HCT116 (cell line): ENCODE measurements around the gene TULP3. TPM values are rescaled to one million over a fixed set of nuclear protein-coding genes. Genes with fewer than 3 reads are reported as not detected.

Experiments
- ATAC-seq: fragments of 200-7000 bp; cut with Tn5 transposase; 2 replicates; pipeline ENCODE4 v1.9.1; 2020; ENCODE audit warnings: mild to moderate bottlenecking, moderate library complexity
- BruUV-seq: library from RNA; stranded (reverse); fragments of 400-500 nt; replicated peaks from 2 replicates; lab custom pipeline; 2021; lab: Mats Ljungman, UMichigan
- CTCF ChIA-PET: fragments of 300-600 bp; sonication (Branson Sonifier 250); formaldehyde crosslinking; loops from one replicate; lab custom pipeline; 2021; ENCODE audit warnings: antibody characterized with exemption; lab: Charles Lee
- POLR2A ChIA-PET: fragments of 300-600, 350-600 bp; sonication (Branson Sonifier 250); formaldehyde crosslinking; loops from one replicate; lab custom pipeline; 2021; ENCODE audit warnings: antibody characterized with exemption; lab: Charles Lee
- RAD21 ChIA-PET, 2 experiments: fragments of 300-600 bp; sonication (Branson Sonifier 250); formaldehyde crosslinking; loops; one replicate each; lab custom pipeline; 2023; ENCODE audit warnings: low total read pairs in 2 of 2; ENCODE audit not compliant: uncharacterized antibody in 2 of 2, unreplicated experiment in 2 of 2, low non-redundant PET in 1 of 2; lab: Charles Lee
- DNase-seq: peaks from one replicate; pipeline ENCODE4 v3.0.0-alpha.2; 2010; ENCODE audit warnings: low read depth, low spot score
- H2AFZ ChIP-seq: fragments of 200-600 bp; shearing (Covaris generic), sonication (generic); 2 replicates; pipeline ENCODE4 v1.6.1; 2017; ENCODE audit warnings: low read depth, mixed run types, mixed read lengths, antibody characterized with exemption, low read length; ENCODE audit not compliant: poor library complexity, severe bottlenecking
- H3K27ac ChIP-seq: 2 replicates; pipeline ENCODE4 v1.5.1; 2012; ENCODE audit warnings: low read depth, low read length
- H3K27me3 ChIP-seq: fragments of 200-600 bp; sonication (generic); 2 replicates; pipeline ENCODE4 v1.6.1; 2016; ENCODE audit warnings: mixed run types, low read length, mixed read lengths; ENCODE audit not compliant: insufficient read depth
- H3K36me3 ChIP-seq, 2 experiments: fragments of 200-500 bp in 1 of 2; fragments of 200-600 bp in 1 of 2; sonication (Bioruptor generic) in 1 of 2; sonication (generic) in 1 of 2; 2 replicates each; pipeline versions ENCODE4 v1.5.1 to v1.6.1; 2014 to 2016; ENCODE audit warnings: low read length in 2 of 2, inconsistent platforms in 1 of 2, mixed read lengths in 1 of 2, mixed run types in 1 of 2; ENCODE audit not compliant: insufficient read depth in 2 of 2, control insufficient read depth in 1 of 2
- H3K4me1 ChIP-seq, 2 experiments: fragments of 200-600 bp in 1 of 2; sonication (generic) in 1 of 2; 2 replicates each; pipeline versions ENCODE4 v1.5.1 to v1.6.1; 2012 to 2017; ENCODE audit warnings: low read length in 2 of 2, inconsistent platforms in 1 of 2, mild to moderate bottlenecking in 1 of 2, mixed read lengths in 1 of 2, mixed run types in 1 of 2, moderate library complexity in 1 of 2; ENCODE audit not compliant: insufficient read depth in 2 of 2, control insufficient read depth in 1 of 2
- H3K4me2 ChIP-seq: fragments of 200-600 bp; sonication (generic); 2 replicates; pipeline ENCODE4 v1.6.1; 2017; ENCODE audit warnings: mixed run types, low read length, mixed read lengths
- H3K4me3 ChIP-seq, 2 experiments: fragments of 200-600 bp in 1 of 2; sonication (generic) in 1 of 2; replicated peaks in 1 of 2; 2 replicates each; pipeline ENCODE4 v1.5.1; 2011 to 2016; ENCODE audit warnings: low read length in 2 of 2, control low read depth in 1 of 2, low read depth in 1 of 2, mild to moderate bottlenecking in 1 of 2, mixed read lengths in 1 of 2, mixed run types in 1 of 2
- H3K79me2 ChIP-seq: fragments of 200-600 bp; sonication (generic); 2 replicates; pipeline ENCODE4 v1.6.1; 2017; ENCODE audit warnings: mild to moderate bottlenecking, mixed run types, low read length, moderate library complexity, mixed read lengths; ENCODE audit not compliant: insufficient read depth
- H3K9ac ChIP-seq: fragments of 200-600 bp; sonication (generic); 2 replicates; pipeline ENCODE4 v1.6.1; 2016; ENCODE audit warnings: low read length, mixed read lengths
- H3K9me2 ChIP-seq: fragments of 200-600 bp; sonication (generic), shearing (Covaris generic); 2 replicates; pipeline ENCODE4 v1.6.1; 2017; ENCODE audit warnings: mixed run types, mild to moderate bottlenecking, moderate library complexity; ENCODE audit not compliant: insufficient read depth
- H3K9me3 ChIP-seq, 2 experiments: fragments of 200-500 bp in 1 of 2; fragments of 200-600 bp in 1 of 2; sonication (Bioruptor generic) in 1 of 2; sonication (generic) in 1 of 2; 2 replicates each; pipeline ENCODE4 v1.6.1; 2014 to 2017; ENCODE audit warnings: low read length in 2 of 2, mixed read lengths in 2 of 2, inconsistent platforms in 1 of 2, low read depth in 1 of 2, mild to moderate bottlenecking in 1 of 2, mixed run types in 1 of 2, moderate library complexity in 1 of 2; ENCODE audit not compliant: control insufficient read depth in 1 of 2, insufficient read depth in 1 of 2
- H4K20me1 ChIP-seq: fragments of 200-600 bp; sonication (generic), shearing (Covaris generic); 2 replicates; pipeline ENCODE4 v1.6.1; 2017; ENCODE audit warnings: mixed run types, mild to moderate bottlenecking, moderate library complexity; ENCODE audit not compliant: insufficient read depth
- FOSL1 ChIP-seq: IDR thresholded peaks from 2 replicates; pipeline ENCODE4 v1.6.1; 2012; ENCODE audit warnings: low read depth
- MAX ChIP-seq: IDR thresholded peaks from 2 replicates; pipeline ENCODE4 v1.6.1; 2012
- POLR2AphosphoS5 ChIP-seq: IDR thresholded peaks from 2 replicates; pipeline ENCODE4 v1.6.1; 2011; ENCODE audit warnings: mild to moderate bottlenecking, low read depth, low read length, moderate library complexity
- SIN3A ChIP-seq: IDR thresholded peaks from 2 replicates; pipeline ENCODE4 v1.6.1; 2012; ENCODE audit warnings: low read depth
- SRF ChIP-seq: IDR thresholded peaks from 2 replicates; pipeline ENCODE4 v1.6.1; 2012; ENCODE audit warnings: low read depth
- TCF7L2 ChIP-seq: IDR thresholded peaks from 2 replicates; pipeline ENCODE4 v1.7.0; 2011; ENCODE audit warnings: borderline replicate concordance, inconsistent platforms; ENCODE audit not compliant: insufficient read depth, insufficient read length; ENCODE audit errors: extremely low read depth
- YY1 ChIP-seq: IDR thresholded peaks from 2 replicates; pipeline ENCODE4 v1.6.1; 2011; ENCODE audit warnings: low read length, low read depth, moderate library complexity, mild to moderate bottlenecking; ENCODE audit not compliant: insufficient replicate concordance; ENCODE audit errors: extremely low read depth
- ZBTB33 ChIP-seq: IDR thresholded peaks from 2 replicates; pipeline ENCODE4 v1.6.1; 2011; ENCODE audit warnings: mild to moderate bottlenecking, low read length, moderate library complexity; ENCODE audit not compliant: insufficient replicate concordance; ENCODE audit errors: extremely low read depth
- ZNF274 ChIP-seq: fragments of 200-500 bp; sonication (Bioruptor generic); IDR thresholded peaks from 2 replicates; pipeline ENCODE4 v1.6.1; 2014; ENCODE audit warnings: mild to moderate bottlenecking, low read depth, low read length, inconsistent platforms
- intact Hi-C: fragments of 100-400 bp; cut with micrococcal nuclease; formaldehyde crosslinking; loops from 2 replicates; pipeline ENCODE4 v1.10.0; 2022
- total RNA-seq: library from RNA; stranded (reverse); gene quantifications from one replicate; pipeline ENCODE4 v1.2.1, GENCODE V29; 2021; ENCODE audit not compliant: unreplicated experiment

TULP3 gene
- total RNA-seq, 1 experiment from 2014 or later: 21.3 TPM

- Histone ChIP-seq H3K4me3 (no peak overlapping the region), H3K4me1 (peaks cover 6 to 9% of the 10 kb centered on the region in 2 experiments; a peak in 2 of 4 replicates), H3K27me3 (no peaks in the 10 kb centered on the region), H2AFZ (no peak overlapping the region), H3K36me3 (peaks cover 21 to 27% of the 10 kb centered on the region in 2 experiments; a peak in 3 of 4 replicates), H3K27ac (no peak overlapping the region)
- POLR2A ChIA-PET: no interaction called here
- no peak for ATAC-seq
- RAD21 ChIA-PET: no interaction called here
- BruUV-seq: no TSS peak
- CTCF ChIA-PET: no interaction called here
- no peak for TF ChIP-seq MAX
- no peak for TF ChIP-seq SRF
- no peak for TF ChIP-seq FOSL1
- no peak for TF ChIP-seq POLR2AphosphoS5
- no peak for TF ChIP-seq SIN3A
- TF ChIP-seq ZBTB33: no peak
- TF ChIP-seq TCF7L2: no peak
- TF ChIP-seq ZNF274: no peak
- TF ChIP-seq YY1: no peak
- TF ChIP-seq, all 23 proteins: peak for 0
- DNase-seq: no peak
- intact Hi-C loops: no loop called here
- no peak overlapping the region for H3K4me2 ChIP-seq
- H3K9ac ChIP-seq: no peak overlapping the region
- H4K20me1 ChIP-seq: no peaks in the 10 kb centered on the region
- no peaks in the 10 kb centered on the region for H3K9me2 ChIP-seq
- H3K9me3 ChIP-seq: no peaks in the 10 kb centered on the region
- H3K79me2 ChIP-seq: no peaks in the 10 kb centered on the region
These were observed 43.7 kb downstream of the TULP3 start for GRCh38 chr12:2934371-2934770.
